Esophagus mucosa (tissue), 1 donor: ENCODE measurements around the gene FGFR3. TPM values are rescaled to one million over a fixed set of nuclear protein-coding genes. Genes with fewer than 3 reads are reported as not detected.
A peak's percentile ranks its signal among the peaks of the same experiment; 100 is the strongest.

Experiments
- ATAC-seq: fragments of 200-7000 bp; cut with Tn5 transposase; one replicate; pipeline ENCODE4 v1.9.1; 2020
- total RNA-seq: library from RNA; stranded (reverse); gene quantifications from one replicate; pipeline ENCODE4 v1.2.4, GENCODE V29; 2023
- donor health status: DM: yes; HTN: yes; CAD: no.

FGFR3 gene
- 150 TPM for total RNA-seq

DNA sequence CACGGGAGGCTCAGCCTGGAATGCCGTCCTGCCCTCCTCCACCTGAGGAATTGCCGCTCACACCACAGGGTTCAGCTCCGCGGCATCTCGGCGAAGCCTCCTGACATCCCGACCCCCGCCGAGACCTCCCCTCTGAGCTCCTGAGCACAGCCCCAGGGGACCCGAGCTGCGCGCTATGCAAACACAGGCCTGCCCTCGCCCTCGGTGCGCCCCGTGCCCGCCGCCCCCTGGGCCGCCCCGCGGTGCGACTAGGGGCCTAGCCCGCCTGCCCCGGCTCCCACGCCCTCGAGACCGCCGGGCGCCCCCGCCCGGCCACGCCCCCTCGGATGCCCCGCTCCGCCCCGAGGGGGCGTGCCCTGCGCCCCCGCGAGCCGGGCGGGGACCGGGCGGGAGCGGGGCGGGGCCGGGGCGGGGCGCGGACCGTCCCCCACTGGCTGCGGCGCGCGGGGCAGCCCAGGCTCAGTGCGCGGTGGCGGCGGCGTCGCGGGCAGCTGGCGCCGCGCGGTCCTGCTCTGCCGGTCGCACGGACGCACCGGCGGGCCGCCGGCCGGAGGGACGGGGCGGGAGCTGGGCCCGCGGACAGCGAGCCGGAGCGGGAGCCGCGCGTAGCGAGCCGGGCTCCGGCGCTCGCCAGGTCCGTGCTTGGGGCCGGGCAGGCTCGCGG is at the start of gene FGFR3:
Gene FGFR3, plus strand, starts transcription at position 462 of the 664 bp plus-strand sequence. CDS start 642 bp downstream, outside the sequence.
- peak; percentile 46 for ATAC-seq

DNA sequence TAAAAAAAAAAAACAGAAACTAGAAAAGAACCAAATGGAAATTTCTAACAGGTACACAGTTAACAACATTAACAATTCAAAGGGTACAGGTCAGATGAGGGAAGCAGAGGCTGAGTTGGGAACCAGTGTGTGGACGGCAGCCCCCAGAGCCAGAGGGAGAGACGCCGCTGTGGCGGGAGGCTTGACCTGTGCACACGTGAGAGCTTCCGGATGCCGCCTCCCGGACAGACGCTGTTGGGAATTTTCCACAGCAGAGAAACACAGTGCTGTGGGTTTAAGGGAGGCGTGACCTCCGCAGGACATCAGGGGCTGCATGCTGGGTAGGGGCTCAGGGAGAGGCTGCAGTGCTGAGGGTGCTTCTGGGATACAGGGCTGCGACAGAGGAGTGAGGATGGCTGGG is 49.5 kb upstream of the FGFR3 start:
- ATAC-seq = no peak

DNA sequence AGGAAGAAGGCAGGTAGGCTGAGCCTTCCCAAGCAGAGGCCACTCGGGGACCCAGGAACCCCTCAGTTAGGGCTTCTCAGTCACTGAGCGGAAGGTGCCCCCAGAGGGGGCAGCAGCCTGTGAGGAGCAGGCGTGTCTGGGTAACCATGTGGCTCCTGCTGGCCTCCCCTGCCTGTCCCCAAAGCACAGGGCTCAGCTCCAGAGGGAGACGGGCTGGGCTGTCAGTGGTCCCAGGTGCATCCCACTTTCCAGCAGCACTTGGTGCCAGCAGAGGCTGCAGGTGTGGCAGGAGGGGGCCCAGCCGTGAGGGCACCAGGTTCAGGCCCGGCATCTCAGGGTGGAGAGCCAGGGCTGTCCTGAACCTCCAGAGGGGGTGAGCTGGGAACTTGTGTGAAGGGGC is 49.1 kb upstream of the FGFR3 start:
- ATAC-seq = no peak

DNA sequence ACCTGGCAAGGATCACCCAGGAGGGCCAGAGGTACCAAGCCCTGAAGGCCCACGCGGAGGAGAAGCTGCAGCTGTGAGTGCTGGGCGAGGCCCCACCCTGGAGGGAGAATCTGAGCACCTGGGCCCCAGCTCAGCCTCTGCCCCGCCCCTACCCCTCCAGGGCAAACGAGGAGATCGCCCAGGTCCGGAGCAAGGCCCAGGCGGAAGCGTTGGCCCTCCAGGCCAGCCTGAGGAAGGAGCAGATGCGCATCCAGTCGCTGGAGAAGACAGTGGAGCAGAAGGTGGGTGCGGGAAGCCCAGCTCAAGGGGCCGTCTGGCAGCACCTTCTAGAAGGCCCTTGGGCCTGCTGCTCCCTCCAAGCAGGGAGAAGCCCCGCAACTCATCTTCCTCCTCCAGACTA is 48.5 kb upstream of the FGFR3 start:
- no peak for ATAC-seq

DNA sequence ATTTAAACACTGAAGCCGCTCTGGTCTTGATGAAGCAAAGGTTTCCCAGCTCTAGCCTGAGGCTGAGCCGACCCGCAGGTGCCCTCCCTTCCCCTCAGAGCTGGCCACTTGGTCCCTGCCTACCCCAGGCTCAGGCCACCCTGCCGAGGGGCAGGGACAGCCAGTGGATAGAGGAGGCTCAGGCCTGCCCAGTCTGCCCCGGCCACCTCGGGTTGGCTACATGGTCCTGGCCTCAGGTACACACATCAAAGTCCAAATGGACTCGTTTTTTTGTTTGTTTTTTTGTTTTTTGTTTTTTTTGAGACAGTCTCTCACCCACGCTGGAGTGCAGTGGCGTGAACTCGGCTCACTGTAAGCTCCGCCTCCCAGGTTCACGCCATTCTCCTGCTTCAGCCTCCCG is 47.9 kb upstream of the FGFR3 start:
- no peak for ATAC-seq

DNA sequence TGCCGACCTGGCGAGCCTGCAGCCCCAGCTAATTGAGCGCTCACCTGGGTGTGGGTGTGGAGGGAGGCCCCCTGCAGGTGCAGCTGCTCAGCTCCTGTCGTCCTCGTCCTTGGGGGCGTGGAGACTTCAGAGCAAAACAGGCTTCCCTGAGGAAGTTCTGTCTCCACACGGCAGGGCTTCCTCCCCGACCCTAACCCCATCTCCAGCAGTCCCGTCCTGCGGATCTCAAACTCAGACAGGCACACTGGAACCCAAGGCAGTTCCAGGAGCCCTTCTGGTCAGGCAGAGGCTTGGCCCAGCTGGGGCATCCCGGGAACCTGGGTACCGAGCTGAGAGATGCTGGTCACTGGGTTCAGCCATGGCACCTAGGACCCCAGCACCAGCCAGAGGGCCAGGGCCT is 47.4 kb upstream of the FGFR3 start:
- ATAC-seq = no peak

DNA sequence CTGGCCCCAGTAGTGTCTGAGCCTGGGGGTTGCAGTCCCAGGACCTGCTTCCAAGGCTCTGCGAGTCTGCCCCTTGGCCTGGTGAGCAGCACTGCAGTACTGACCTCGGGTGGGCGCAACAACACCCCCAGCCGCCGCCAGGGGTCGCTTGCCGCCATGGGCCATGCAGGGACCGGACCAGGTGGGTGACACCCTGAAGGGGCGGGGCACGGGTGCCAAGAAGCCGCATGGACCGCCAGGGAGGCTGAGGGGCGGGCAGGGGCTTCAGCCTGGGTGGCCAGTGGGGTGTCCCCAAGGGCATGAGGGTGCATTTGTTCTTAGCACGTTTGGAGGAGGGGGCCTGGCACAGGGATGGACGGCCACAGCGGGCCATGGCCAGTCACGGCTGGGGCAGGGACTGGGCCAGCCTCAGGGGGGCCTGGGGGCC is 46.8 kb upstream of the FGFR3 start:
- peak; percentile 44 for ATAC-seq

DNA sequence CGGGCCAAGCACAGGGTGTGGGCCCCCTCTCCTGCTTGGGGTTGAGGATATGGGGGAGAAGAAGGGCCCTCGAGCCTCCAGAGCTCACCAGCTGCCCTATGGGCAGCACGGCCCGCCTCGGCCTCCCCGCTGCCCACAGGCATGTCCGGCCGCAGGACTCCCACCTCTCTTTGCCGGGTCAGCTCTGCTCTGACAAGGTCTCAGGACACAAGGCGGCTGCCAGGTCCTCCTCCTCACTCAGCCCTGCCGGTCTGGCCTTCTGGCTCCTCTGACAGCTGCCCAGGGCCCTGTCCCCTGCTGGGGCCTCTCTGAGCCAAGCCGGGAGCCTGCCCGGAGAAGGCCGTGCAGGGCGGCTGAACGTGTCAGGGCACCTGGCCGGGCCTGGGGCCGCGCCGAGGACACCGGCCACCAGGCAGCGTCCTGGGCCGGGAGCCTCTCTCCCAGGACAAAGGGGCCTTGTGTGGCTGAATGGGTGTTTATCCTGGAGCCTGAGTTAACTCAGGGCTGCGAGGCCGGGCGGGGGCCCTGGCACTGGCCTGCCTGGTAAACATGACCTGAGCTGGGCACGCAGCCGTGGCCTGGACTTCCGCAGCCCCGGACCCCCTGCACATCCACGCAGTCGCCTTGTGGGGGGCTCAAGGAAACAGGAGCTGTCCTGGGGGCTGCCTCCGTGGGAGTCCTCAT is 46.0 kb upstream of the FGFR3 start:
- ATAC-seq = no peak

DNA sequence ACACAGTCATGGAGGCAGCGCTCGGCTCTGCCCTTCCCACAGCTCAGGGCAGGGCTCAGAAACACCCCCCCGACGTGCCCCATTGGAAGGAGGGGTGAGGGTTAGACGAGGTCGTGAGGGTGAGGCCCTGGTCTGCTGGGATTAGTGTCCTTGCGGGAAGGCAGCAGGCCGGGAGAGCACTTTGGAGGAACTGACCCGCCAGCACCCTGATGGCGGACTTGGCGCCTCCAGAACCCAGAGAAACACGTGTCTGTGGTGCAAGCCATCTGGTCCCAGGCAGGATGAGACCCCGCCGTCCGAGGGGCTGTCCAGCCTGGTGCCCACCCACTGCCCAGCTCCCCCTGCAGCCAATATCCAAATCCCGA is 45.5 kb upstream of the FGFR3 start:
- ATAC-seq = no peak

DNA sequence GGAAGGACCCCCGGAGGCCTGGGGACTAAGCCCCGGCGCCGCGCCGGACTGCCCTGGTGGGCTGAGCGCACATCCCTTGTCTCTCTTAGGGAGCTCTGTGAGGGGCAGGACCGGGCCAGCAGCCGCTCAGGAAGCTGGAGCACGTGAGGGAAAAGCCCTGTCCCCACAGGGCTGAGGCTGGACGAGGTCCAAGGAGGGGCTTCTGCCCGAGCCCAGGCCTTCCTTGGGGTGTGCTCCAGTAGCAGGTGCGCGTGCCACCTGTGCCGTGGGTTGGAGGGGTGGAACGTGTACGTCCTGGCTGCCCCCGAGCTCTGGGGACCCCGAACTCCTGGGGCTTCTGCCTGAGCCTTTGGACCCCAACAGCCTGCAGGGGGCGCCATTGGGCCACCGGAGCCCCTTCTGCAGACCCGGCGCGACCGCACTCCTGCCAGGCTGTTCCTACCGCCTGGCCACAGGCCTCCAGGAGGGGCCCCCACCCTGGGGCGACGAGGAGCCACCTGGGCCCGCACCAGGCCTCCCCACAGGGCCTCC is 44.6 kb upstream of the FGFR3 start:
- peak; percentile 34 for ATAC-seq

DNA sequence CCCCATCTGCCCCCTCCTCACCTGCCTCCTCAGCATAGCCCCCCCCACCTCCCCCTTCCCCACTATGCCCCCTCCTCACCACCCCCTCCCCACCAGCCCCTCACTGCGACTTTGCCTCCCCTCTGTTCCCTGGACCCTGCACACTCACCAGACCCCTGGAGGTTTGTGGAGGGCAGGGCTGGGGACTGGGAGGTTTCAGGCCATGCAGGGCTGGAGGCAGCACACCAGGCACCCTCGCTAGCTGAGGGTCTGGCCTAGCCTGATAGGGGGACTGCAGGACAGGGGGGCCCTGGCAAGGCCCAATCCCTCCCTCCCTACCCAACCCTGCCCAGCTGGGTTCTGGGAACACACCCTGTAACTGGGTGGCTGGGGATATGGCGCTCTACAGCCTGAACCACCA is 43.7 kb upstream of the FGFR3 start:
- no peak for ATAC-seq

DNA sequence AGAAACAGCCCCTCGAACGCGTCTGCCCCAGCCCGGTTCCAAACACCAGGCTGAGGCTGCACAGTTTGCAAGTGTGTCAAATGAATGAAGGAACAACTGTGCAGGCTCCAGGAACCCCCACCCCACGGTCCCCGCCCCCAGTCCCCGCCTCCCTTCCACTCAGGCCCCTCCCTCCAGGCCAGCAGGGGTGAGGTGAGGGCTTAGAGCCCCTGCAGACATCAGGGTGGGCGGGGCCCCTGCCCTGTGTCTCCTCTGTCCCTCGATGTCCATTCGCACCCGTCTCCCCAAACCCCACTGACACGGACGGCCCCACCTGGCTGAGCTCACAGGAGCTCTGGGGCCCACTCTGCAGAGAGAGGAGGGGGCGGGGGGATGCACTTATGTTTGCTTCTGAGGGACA is 43.3 kb upstream of the FGFR3 start:
- no peak for ATAC-seq

DNA sequence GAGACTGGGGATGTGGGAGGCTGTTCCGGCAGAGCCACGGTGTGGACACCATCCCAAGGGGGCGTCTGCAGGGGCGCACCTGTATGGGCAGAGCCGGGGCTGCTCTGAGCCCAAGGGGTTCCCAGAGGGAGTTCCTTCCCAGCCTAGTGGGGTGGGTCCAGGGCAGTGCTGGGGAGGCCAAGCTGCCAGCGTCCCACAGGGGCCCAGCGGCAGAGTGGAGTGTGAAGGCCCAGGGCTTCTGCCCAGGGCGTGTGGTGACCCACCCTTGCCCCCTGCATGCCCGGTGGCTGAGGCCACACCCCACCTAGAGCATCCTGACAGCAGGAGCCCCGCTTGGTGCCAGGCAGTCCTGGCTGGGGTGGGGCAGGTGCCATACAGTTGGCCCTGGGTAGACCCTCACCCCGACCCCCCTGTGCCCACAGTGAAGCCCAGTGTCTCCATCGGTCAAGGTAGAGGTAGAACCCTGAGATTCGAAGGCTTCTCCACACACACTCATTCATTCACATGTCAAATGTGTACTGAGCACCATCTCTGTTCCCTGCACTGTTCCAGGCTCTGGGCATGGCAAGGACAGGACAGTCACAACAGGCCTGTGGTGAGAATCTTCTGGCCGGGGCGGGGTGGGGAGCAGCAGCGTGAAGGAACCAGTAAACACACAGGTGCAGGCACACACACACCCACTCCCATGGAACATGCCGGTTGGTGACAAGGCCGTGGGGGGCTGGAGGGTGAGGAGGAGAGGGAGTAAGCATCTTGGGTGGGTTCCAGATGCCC is 42.5 kb upstream of the FGFR3 start:
- no peak for ATAC-seq

DNA sequence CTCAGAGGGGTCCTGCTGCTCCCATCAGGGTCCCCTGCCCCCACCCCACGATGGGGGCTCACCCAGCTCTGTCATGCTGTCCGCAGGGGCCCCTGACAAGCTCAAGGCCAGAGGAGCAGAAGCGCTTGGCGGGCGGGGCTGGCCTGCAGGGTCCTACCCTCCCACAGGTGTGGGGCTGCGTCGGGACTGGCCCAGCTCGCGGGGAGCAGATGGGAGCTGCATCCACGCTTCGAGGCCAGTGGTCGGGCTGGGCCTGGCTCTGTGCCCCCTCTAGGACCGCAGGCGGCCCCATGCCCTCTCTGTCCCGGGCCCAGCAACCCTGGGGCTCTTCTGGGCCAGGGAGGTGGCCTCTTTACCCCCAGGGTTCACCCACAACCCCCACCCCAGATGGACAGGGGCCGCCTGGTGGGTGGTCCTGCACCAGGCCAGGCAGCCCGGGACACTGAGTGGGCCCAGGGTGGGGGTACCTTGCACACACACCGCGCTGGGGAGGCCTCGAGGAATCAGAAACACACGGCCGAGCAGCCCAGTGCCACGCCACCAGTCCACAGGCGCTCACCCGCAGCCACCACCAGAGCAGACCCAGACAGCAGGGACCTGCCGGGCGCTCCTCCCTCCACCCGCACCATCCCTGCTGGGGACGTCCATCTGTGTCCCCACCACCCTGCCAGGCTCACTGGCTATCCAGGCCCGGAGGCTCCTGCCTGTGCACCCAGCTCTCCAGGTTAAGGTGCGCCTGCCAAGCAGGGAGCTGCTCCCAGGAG is 41.8 kb upstream of the FGFR3 start:
- ATAC-seq = peak; percentile 1

DNA sequence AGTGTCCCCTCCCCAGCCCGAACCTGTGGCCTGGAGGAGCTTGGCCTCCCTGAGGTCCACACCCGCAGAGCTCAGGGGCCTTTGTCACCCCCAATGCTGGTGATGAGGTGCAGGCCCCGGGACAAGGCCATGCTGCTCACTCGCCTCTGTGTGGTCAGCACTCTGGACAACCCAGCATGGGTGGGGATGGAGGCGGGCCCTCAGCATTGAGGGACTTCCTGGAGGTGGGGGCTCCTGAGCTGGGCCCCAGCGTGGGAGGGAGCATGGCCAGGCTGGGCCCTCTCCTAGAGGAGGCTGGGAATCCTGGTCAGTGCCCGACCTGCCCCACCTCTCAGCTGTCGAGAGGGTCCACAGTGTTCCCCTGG is 41.2 kb upstream of the FGFR3 start:
- peak; percentile 16 for ATAC-seq

DNA sequence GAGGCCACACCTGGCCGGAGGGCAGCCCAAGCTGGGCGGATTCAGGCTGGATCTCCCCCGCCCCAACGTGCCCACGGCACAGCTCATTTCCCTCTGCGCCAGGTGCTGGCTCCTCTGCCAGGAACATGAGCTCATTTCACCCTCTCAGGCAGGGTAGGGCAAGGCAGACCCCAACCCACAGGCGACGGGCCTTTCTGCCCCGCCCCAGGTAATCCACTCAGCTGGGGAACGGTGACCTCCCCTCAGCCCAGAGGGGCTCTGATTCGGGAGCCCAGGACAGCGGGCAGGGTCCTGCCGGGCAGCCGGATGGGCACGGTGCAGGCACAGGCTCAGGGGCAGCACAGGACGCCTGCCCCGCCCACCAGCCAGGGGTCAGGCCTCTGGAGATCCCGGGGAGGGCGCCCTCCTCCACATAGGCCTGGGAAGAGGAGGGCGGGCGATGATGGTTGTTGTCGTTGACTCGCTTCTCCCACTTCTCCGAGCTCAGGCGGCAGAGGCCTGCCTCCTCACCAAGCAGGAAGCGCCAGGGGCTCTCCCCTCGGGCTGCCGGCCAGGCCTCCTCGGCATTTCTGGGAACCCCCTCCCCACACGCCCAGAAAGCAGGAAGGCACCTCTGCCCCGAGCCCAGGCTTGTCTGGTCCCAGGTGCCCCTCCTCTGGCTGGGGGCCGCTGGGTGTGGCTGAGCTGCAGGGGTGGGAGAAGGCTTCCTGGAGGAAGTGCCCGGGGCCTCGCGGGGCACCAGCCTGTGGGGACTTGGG is 40.6 kb upstream of the FGFR3 start:
- peak; percentile 58 for ATAC-seq

DNA sequence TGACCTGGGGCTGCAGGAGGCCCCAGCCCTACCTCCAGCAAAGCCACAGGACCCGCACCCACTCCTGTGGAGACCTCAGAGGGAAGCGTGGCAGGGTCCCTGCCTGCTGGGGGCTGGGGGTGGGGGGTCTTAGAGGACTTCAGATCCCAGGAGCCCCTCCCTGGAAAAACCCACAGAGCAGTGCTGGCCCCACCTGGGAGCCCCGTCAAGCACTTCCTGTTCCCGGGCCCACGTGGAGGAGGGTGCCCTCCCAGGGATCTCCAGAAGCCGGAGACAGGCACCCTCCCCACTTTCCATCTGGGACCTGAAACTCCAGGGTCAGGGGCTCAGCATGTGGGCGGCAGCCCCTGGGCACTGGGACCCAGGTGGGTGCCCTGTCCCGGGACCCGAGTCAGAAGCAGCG is 39.8 kb upstream of the FGFR3 start:
- no peak for ATAC-seq

DNA sequence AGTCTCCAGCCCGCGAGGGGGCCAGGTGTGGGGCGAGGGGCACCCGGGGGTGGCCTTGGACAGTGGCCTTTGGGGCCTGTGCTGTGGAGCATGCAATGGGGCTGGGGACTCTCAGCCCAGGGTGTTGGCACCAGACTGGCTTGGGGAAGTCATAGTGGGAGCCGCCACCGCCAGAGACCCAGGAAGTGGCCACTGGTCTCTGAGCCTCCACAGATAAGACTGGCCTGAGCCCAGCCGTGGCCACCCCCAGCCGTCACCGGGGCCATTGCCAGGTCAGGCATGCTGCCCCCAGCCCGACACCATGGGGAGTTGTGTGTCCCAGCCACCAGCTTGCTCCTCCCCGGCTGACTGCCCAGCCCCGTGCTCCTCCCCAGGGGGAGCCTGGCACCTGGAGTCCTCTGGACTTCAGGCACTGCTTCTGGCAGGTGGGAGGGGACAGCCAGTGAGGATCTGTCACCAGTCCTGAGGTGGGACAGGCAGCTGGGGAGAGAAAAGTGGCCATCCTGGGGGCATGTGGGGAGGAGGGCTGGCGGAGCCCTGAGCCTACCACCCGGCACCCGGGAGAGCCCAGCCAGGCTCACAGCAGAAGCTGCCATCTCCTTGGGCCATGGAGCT is 39.3 kb upstream of the FGFR3 start:
- ATAC-seq = no peak

DNA sequence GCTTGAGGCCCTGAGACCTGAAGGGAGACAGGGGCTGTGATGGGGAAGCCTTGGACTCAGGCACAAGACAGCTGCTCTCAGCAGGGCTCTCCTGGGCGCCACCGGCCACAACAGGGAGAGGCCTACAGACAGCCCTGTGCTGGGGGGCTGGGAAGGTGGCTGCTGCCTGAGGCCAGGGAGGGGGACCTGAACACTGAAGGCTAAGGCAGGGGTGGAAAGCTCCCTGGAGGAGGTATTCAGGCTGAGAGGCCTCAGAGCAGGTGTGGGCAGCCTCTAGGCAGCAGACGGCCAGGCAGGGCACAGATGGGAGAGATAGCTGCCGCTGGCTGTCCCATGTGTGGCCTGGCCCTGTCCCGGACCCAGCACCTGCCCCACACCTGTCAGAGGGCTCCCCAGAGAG is 38.8 kb upstream of the FGFR3 start:
- peak; percentile 1 for ATAC-seq

DNA sequence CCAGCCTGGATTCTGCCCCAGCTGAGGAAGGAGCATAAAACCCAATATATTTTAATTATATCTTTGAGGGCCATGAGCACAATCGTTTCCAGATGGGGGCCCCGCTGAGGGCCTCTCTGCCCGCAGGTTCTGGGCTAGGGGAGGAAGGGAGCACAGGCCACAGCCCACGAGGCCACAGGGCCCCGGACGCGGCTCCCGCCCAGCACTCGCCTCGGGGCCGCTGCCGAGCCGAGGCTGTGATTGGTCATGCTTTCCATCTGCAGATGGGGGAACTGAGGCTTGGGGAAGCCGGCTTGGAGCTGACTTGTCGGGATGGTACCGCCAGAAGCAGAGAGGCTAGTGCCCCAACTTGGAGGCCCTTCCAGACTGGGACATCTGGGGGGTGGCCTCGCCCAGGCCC is 37.8 kb upstream of the FGFR3 start:
- ATAC-seq = no peak

DNA sequence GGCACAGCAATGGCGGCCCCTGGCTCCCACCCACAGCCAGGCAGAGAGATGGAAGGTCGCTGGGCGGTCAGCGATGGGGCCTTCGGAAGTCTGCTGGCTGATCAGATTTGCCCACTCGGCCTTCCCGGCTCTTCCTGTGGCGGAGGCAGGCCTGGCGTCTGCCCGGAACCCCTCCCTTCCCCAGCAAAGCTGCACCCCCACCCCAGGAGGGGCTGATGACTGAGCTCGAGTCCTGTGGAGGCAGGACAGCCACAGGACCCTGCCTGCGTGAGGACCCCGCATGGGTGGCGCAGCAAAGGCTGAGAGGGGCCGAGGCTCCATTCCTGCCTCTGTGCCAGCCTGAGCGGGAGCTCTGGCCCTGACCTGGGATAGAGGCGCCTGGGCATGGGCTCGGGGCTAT is 37.0 kb upstream of the FGFR3 start:
- no peak for ATAC-seq
